ENCODE results near the gene SLC22A15. TPM values are rescaled to one million over a fixed set of nuclear protein-coding genes. Genes with fewer than 3 reads are reported as not detected.

The SLC22A15 gene
- polyA plus RNA-seq, 2 of the 4 experiments (the other 2 are of a cell fraction), result 0.81 to 2.5 TPM

DNA sequence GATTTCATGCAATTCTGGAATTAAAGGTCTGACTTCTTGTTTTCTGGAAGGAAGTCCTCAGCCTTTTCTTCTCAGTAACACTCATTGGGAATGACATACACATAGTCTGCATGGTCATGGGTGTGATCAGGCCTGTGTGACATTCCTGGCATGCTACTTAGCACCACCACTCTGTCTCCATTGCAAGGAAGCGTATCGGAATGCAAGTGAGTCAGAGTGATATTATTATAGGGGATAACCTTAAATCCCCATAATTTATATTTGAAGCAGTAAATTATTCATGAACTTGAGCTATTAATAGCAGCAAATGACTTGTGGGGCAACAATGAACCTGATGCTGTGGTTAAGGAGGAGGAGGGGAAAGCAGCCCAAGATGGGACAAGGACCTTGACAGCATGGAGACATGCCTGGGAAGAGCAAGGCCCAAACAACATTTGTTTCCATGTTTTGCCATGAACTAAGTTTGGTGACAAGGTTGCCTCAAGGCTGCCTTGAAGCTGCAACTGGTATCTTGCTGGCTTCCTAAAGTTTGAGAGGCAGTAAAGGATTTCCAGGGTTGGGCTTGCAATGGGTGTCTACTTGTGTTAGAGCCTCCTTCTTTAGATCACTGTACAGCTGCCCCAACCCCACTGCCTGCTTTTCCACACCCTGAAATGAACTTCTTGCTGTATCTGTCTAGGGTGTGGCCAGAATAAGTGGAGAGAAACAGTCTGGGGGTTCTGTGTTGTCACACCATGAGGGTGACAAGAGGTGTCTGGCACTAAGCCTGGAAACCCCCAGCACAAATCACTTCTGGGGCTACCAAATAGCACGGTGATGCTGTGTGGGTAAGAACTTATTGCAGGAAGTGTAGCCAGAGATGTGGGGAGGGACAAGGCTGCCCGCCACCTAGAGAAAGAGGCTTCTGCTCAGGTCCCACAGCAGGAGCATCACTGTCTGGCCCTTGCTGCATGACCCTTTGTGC, 139.4 kb downstream of the SLC22A15 start:
- peaks cover 14% of the 10 kb centered on the region for H3K4me1 ChIP-seq

GRCh38 chr1:116118471-116118870, 142.2 kb downstream of the SLC22A15 start:
- POLR2A ChIA-PET, result no interaction called here

More for the DNA sequence above, 139.4 kb downstream of the SLC22A15 start:
- no peak overlapping the region for H3K4me2 ChIP-seq
- 88% methylated on average over 2 of the region's 4 CpGs for WGBS (ENCODE audit: missing lambda C conversion rate)
- DNase-seq (ENCODE audit: low read depth in 1 of 2, low spot score in 1 of 2) (peak in 1 of 2 experiments; percentile 10), FAIRE-seq (no peak), ATAC-seq (0 out of 6 replicates have a peak, but pooled peaks of 1 of the 2 experiments have one; percentile 30)
- POLR2A ChIA-PET, result no interaction called here
- CTCF ChIA-PET, result interaction anchor here (0.9 kb wide), 1 partner anchor 23 kb away, joined by 3 read pairs; no protein-coding TSS in a partner anchor
- TF ChIP-seq MYC (IDR thresholded peaks at IDR 0.05; ENCODE audit: borderline replicate concordance, low read length) (no peak), USF2 (IDR thresholded peaks at IDR 0.05) (no peak), CHD4 (IDR thresholded peaks at IDR 0.05; ENCODE audit: borderline replicate concordance) (no peak), KDM1A (IDR thresholded peaks at IDR 0.05; ENCODE audit: low read depth) (no peak), RAD21 (conservative IDR thresholded peaks at IDR 0.05 in 1 of 2, IDR thresholded peaks at IDR 0.05 in 1 of 2) (no peak), ZSCAN20 (CRISPR knock-in tag; IDR thresholded peaks at IDR 0.05) (no peak), JUN (IDR thresholded peaks at IDR 0.05) (no peak), CBX8 (IDR thresholded peaks at IDR 0.05) (no peak), CEBPB (IDR thresholded peaks at IDR 0.05) (no peak), NFE2L2 (conservative IDR thresholded peaks at IDR 0.05; ENCODE audit: low read length) (no peak), TP53 (CRISPR knock-in tag; IDR thresholded peaks at IDR 0.05) (no peak), HMGXB4 (CRISPR knock-in tag; IDR thresholded peaks at IDR 0.05; ENCODE audit: borderline replicate concordance) (no peak), HOXB13 (CRISPR knock-in tag; IDR thresholded peaks at IDR 0.05; ENCODE audit: low read depth) (no peak), ZFP36 (IDR thresholded peaks at IDR 0.05; ENCODE audit: borderline replicate concordance, partially characterized antibody) (no peak), EP300 (IDR thresholded peaks at IDR 0.05) (no peak), HOXA7 (CRISPR knock-in tag; IDR thresholded peaks at IDR 0.05) (no peak), ELK1 (IDR thresholded peaks at IDR 0.05; ENCODE audit: low read depth, low read length) (no peak)
- TF ChIP-seq, protein P1, sequence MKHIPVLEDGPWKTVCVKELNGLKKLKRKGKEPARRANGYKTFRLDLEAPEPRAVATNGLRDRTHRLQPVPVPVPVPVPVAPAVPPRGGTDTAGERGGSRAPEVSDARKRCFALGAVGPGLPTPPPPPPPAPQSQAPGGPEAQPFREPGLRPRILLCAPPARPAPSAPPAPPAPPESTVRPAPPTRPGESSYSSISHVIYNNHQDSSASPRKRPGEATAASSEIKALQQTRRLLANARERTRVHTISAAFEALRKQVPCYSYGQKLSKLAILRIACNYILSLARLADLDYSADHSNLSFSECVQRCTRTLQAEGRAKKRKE (CRISPR knock-in tag; IDR thresholded peaks at IDR 0.05; ENCODE audit: low read depth), result no peak
- TF ChIP-seq, protein P2, sequence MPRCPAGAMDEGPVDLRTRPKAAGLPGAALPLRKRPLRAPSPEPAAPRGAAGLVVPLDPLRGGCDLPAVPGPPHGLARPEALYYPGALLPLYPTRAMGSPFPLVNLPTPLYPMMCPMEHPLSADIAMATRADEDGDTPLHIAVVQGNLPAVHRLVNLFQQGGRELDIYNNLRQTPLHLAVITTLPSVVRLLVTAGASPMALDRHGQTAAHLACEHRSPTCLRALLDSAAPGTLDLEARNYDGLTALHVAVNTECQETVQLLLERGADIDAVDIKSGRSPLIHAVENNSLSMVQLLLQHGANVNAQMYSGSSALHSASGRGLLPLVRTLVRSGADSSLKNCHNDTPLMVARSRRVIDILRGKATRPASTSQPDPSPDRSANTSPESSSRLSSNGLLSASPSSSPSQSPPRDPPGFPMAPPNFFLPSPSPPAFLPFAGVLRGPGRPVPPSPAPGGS (IDR thresholded peaks at IDR 0.05), result no peak
- H3K27ac ChIP-seq, result no peak overlapping the region; a peak in 1 of 6 replicates
- no peak overlapping the region for H3K4me3 ChIP-seq
- no peaks in the 10 kb centered on the region for H3K9me3 ChIP-seq

More at GRCh38 chr1:116118471-116118870, 142.2 kb downstream of the SLC22A15 start:
- TF ChIP-seq MAX (IDR thresholded peaks at IDR 0.05), result no peak
- no peak for TF ChIP-seq ZC3H11A (IDR thresholded peaks at IDR 0.05)
- TF ChIP-seq, protein P2 (IDR thresholded peaks at IDR 0.05), result no peak
- no peak for TF ChIP-seq SREBF2 (IDR thresholded peaks at IDR 0.05)
- TF ChIP-seq E2F6 (IDR thresholded peaks at IDR 0.05; ENCODE audit: borderline replicate concordance, low read depth), result no peak
- no peak for TF ChIP-seq NR3C1 (IDR thresholded peaks at IDR 0.05)
- no peak for TF ChIP-seq EP300 (IDR thresholded peaks at IDR 0.05)
- no peak for TF ChIP-seq CHD4 (IDR thresholded peaks at IDR 0.05; ENCODE audit: borderline replicate concordance)
- TF ChIP-seq EHF (CRISPR knock-in tag; IDR thresholded peaks at IDR 0.05), result no peak
- TF ChIP-seq RARB (CRISPR knock-in tag; IDR thresholded peaks at IDR 0.05), result no peak
- WGBS (ENCODE audit: missing lambda C conversion rate), result 56% methylated on average over 3 of the region's 3 CpGs
- FAIRE-seq (no peak), ATAC-seq (no peak), DNase-seq (ENCODE audit: low read depth in 1 of 2, low spot score in 1 of 2) (no peak)
- H3K4me3 ChIP-seq, result no peak overlapping the region
- H3K4me1 ChIP-seq, result peaks cover 14% of the 10 kb centered on the region
- no peak overlapping the region for H3K27ac ChIP-seq
- CTCF ChIA-PET, result interaction anchor here (0.7 to 1.4 kb wide), 2 partner anchors 21 to 49 kb away, joined by 3 to 6 read pairs; no protein-coding TSS in a partner anchor
- H3K4me2 ChIP-seq, result no peak overlapping the region
- H3K9me3 ChIP-seq, result no peaks in the 10 kb centered on the region

All from A549 (cell line).